HG03575 (cell line): ENCODE results near the gene DPF3.
"Not testable (repeated sequence)": the region's sequence is repeated elsewhere in the genome, so short reads cannot be mapped to it uniquely, and the experiment has no call there.

ENCODE experiments used
- ATAC-seq: cut with Tn5 transposase; IDR thresholded peaks from one replicate; pipeline ENCODE4 v1.9.1; 2021; ENCODE audit not compliant: unreplicated experiment, insufficient number of reproducible peaks, low FRiP score; ENCODE audit errors: extremely low read depth

Gene DPF3

GRCh38 chr14:72883961-72884360 lies 9.9 kb downstream of the DPF3 start:
- ATAC-seq: no peak

DNA sequence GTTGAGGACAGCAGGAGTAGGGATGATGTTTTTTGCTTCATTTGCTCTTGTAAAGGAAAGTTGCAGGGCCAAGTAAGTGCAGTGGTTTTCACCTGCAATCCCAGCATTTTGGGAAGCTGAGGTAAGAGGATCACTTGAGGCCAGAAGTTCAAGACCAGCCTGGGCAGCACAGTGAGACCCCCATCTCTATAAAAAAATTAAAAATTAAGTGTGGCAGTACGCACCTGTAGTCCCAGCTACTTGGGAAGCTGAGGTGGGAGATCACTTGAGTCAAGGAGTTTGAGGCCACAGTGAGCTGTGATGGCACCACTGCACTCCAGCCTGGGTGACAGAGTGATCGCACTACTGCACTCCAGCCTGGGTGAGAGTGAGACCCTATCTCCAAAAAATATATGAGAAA lies 10.8 kb downstream of the DPF3 start:
- ATAC-seq: no peak

- no peak for ATAC-seq
Measured at GRCh38 chr14:72882463-72882862, 11.4 kb downstream of the DPF3 start.

DNA sequence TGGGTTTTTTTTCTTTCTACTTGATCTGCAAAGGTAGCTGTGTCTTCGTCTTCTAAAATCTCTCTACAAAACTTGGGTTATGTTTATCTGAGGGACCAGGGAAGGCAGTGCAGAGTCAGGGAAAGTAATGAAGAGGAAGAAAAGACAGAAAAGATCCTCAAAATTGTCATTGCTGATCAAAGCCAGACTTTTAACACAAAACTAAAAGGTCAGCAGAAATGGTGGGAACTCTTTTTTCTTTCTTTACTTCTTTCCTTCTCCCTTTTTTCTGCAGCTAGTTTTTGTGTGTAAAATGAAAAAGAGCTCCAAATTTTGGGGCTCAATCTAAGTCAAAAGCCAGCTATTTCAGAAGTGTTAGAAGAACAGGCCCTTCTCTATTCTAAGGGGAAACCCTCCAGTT lies 11.9 kb downstream of the DPF3 start:
- ATAC-seq: no peak

- no peak for ATAC-seq
Measured at GRCh38 chr14:72881543-72881942, 12.4 kb downstream of the DPF3 start.

DNA sequence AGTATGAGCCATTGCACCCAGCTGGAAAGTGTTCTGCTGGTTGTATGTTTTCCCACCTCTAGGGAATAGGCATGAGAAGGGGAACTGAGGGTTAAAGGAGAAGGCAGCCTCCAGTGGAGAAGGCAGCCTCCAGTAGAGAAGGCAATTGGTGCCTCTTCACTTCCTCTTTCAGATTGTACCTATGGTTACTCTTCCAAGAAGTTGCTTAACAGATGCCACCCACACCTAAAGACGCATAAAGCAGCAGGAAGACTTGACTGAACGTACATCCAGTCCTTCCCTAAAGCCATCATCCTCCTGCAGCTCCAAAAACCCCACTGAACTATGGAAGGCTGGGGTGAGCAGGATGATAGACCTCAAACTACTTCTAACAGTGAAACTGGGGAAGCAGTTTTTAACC lies 13.1 kb downstream of the DPF3 start:
- ATAC-seq: no peak

DNA sequence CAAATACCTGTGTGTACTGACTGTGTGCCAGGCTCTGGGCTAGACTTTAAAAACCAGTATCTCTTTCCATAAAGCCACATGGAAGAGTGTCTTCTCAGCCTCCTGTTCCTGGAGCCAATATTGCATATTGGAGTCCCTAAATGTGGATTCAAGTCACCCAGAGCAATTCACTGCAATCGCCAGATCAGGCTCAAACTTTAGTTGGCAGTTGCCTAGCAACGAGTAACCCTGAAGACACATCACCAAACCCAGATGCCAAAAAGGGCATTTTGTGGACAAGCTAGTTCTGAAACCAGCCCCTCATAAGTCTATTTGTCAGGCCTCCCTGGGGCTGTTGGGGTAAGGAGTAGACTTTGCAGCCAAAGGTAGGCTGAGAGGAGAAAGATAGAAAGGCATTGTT lies 13.7 kb downstream of the DPF3 start:
- ATAC-seq: no peak

DNA sequence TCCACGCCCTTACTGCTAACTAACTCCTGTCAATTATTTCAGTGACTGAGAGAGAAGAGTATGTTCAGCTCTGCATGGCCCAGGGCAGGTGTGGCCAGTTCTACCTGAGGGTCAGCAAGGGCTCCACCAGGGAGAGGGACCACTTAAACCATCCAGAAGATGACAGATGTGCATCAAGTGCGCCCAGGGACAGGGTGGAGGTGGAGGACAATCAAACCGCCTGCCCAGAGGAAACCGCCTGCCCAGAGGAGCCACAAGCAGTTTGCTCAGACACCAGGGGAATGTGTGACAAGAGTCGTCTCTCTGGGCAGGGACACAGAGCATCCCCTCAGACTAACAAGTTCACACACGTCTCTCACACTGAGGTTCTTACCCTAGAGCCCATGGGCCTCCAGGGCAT lies 14.5 kb downstream of the DPF3 start:
- no peak for ATAC-seq

DNA sequence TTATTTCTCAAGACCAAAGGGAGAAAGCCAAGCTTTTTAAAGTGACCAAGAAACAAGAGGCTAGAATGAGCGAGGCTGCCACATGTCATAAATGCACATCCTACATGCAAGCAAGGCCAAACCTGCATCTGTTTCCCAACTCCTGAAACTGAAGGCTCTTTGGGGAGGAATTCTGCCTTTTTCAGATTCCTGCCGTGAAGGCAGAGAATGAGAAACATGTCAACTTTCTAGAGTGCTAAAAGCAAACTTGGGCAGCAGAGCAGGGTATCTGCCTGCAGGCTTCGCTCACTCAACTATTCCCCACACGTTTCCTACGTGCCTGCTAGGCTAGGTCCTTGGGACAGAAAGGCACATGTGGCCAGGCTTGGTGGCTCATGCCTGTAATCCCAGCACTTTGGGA lies 15.2 kb downstream of the DPF3 start:
- ATAC-seq: no peak

GRCh38 chr14:72876710-72877063 lies 17.2 kb downstream of the DPF3 start:
- ATAC-seq: no peak

DNA sequence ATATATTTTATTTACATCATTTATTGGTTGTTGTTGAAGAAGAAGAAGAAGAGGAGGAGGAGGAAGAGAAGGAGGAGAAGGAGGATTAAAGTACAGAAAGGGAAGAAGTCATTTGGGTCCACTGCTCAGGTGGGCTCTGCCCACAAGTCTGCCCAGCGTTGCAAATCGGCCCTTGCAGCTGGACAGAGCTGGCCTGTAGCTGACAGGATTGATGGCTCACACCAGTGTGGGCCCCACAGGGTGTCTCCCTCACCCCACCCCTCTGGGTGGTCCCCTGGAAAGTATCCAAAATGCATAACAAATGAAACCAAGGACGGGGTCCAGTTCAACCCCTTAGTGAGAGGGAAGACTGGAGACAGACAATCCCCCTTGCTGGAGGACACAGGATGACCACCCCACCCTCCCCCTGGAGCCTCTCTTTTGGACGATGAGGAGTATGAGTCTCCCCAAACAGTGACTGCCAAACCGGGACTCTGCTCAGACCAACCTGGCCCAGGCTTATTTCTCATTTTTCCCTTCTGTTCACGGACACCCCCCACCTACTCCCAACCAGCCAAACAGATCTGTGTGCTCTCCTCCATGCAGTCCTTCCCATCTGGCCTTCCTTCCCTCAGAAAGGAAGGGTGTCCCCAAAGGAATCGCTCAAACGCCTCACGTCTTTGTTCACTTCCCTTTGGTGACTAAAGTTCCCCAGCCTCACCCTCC lies 17.7 kb downstream of the DPF3 start:
- ATAC-seq: no peak

- not testable (repeated sequence) for ATAC-seq
Measured at GRCh38 chr14:72870878-72871277, 23.0 kb downstream of the DPF3 start.

- ATAC-seq: no peak
Measured at GRCh38 chr14:72869407-72870329, 24.2 kb downstream of the DPF3 start.

DNA sequence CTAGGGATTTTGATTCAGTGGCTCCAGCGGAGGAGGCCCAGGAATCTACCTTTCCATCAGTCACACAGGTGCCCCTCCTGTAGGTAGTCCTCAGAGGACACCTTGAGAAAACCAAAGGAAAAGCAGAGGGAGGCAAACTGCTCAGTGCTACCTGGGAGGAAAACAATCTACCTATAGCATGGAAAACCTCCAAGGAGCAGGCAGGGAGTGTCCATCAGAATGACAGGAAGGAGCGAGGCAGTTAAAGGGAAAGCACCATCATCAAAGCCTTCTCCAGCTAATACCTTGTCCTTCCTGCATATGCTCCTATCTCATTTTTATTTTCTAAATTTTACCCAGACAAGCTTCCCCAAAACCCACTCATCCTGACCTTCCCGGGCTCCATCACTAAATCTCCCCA lies 25.4 kb downstream of the DPF3 start:
- ATAC-seq: no peak

GRCh38 chr14:72864712-72865365 lies 29.1 kb downstream of the DPF3 start:
- no peak for ATAC-seq

GRCh38 chr14:72863216-72864006 lies 30.5 kb downstream of the DPF3 start:
- ATAC-seq: no peak

GRCh38 chr14:72856530-72857266 lies 37.2 kb downstream of the DPF3 start:
- no peak for ATAC-seq

DNA sequence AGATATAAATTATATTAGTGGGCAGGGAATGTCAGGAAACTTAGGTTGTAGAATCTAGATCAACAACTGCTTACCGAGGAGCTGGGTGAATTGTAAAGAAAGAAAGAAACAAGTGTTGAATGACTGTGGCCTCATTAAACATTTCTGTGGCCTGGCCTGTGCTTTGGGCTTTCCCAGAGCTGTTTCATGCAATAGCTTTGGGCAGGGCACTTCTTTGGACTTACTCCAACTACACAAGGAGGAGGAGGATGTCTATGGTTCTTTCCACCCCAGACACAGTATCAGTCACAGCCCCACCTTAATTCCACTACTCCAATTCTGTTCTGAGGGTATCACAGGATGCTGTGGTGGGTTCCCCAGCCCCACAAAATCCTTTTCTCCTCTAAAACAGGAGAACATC lies 38.0 kb downstream of the DPF3 start:
- no peak for ATAC-seq

DNA sequence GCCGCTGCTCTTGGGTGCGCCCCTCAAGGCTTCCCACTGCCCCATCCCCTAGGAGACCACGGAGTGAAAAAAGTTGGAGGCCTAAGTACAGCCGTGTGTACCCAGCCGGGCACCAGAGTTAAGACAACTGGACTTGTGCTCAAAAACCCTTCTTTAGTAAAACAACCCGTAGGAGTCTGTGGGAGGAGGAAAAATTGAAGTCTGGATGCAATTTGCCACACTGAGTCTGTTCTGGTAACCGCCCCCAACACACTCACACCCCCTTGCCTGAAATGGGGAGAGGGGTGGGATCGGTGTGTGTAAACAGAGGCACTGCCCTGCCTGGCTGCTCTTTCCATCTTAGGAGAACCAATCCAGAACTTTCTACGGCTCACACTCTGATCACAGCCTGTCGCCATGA lies 41.7 kb downstream of the DPF3 start:
- no peak for ATAC-seq
